NOMO-1 treated with dmso at 0.1 percent for 144 hours (cell line): ENCODE measurements around the gene SYP.
"Not testable (repeated sequence)": the region's sequence is repeated elsewhere in the genome, so short reads cannot be mapped to it uniquely, and the experiment has no call there.

Source experiments
- DNase-seq: peaks from one replicate; lab custom pipeline; 2025; ENCODE audit not compliant: unreplicated experiment; lab: John Stamatoyannopoulos, UW

The SYP gene

GRCh38 chrX:49190821-49191573 lies 9.0 kb downstream of the SYP start:
- DNase-seq = peak; percentile 97

GRCh38 chrX:49189606-49190005 lies 10.4 kb downstream of the SYP start:
- DNase-seq = no peak

GRCh38 chrX:49188468-49189076 lies 11.4 kb downstream of the SYP start:
- no peak for DNase-seq

GRCh38 chrX:49187526-49187925 lies 12.5 kb downstream of the SYP start:
- no peak for DNase-seq

- DNase-seq = no peak
Measured at GRCh38 chrX:49187028-49187394, 13.0 kb downstream of the SYP start.

- DNase-seq = peak; percentile 63
Measured at GRCh38 chrX:49186125-49187027, 13.6 kb downstream of the SYP start, which contains the start of gene PRICKLE3. TSS of gene PRICKLE3 (minus strand) at chrX:49186373. CDS start at chrX:49186297, 76 bp downstream.

- peak; percentile 14 for DNase-seq
Measured at GRCh38 chrX:49184294-49185281, 15.4 kb downstream of the SYP start.

- no peak for DNase-seq
Measured at GRCh38 chrX:49183701-49184281, 16.2 kb downstream of the SYP start.

GRCh38 chrX:49179358-49179757 lies 20.6 kb downstream of the SYP start:
- DNase-seq = no peak

- no peak for DNase-seq
Measured at GRCh38 chrX:49178537-49178936, 21.5 kb downstream of the SYP start.

- no peak for DNase-seq
Measured at GRCh38 chrX:49177873-49178480, 22.0 kb downstream of the SYP start.

GRCh38 chrX:49177338-49177833 lies 22.6 kb downstream of the SYP start:
- DNase-seq = peak; percentile 62

- DNase-seq = peak; percentile 74
Measured at GRCh38 chrX:49176421-49177326, 23.3 kb downstream of the SYP start.

- DNase-seq = no peak
Measured at GRCh38 chrX:49175435-49176274, 24.3 kb downstream of the SYP start.

GRCh38 chrX:49174723-49175122 lies 25.3 kb downstream of the SYP start:
- DNase-seq = no peak

GRCh38 chrX:49173544-49173943 lies 26.4 kb downstream of the SYP start:
- DNase-seq = not testable (repeated sequence)

- DNase-seq = peak; percentile 66
Measured at GRCh38 chrX:49172280-49172780, 27.7 kb downstream of the SYP start.
